IMR-90 (cell line): ENCODE measurements around the gene IL1RL1. TPM values are rescaled to one million over a fixed set of nuclear protein-coding genes. Genes with fewer than 3 reads are reported as not detected.

Experiments
- ATAC-seq: fragments of 200-7000 bp; cut with Tn5 transposase; 2 replicates; pipeline ENCODE4 v1.9.1; 2020; ENCODE audit warnings: low read depth, mild to moderate bottlenecking, moderate library complexity
- BruUV-seq: library from RNA; stranded (reverse); fragments of 400-500 nt; replicated peaks from 2 replicates; lab custom pipeline; 2021; lab: Mats Ljungman, UMichigan
- CTCF ChIA-PET: fragments of 300-600 bp; formaldehyde crosslinking; extraction: SDS; loops from one replicate; lab custom pipeline; 2021; ENCODE audit warnings: antibody characterized with exemption; lab: Yijun Ruan, JAX
- POLR2A ChIA-PET: fragments of 300-600 bp; sonication (Branson Sonifier 250); formaldehyde crosslinking; loops from one replicate; lab custom pipeline; 2022; ENCODE audit warnings: antibody characterized with exemption; ENCODE audit not compliant: unreplicated experiment; lab: Charles Lee
- DNase-seq: peaks from one replicate; pipeline ENCODE4 v3.0.0; 2013
- H2AFZ ChIP-seq: replicated peaks from 2 replicates; pipeline ENCODE3; 2013; ENCODE audit warnings: low read length, mild to moderate bottlenecking; ENCODE audit not compliant: poor library complexity
- H2AK5ac ChIP-seq: 2 replicates; pipeline ENCODE4 v1.6.1; 2013; ENCODE audit warnings: low read depth, low read length, inconsistent platforms
- H2AK9ac ChIP-seq: replicated peaks from 2 replicates; pipeline ENCODE3; 2013; ENCODE audit warnings: mild to moderate bottlenecking, low read depth, low read length, moderate library complexity; ENCODE audit not compliant: poor library complexity
- H2BK120ac ChIP-seq: 2 replicates; pipeline ENCODE4 v1.6.1; 2013; ENCODE audit warnings: low read depth, low read length, inconsistent platforms
- H2BK15ac ChIP-seq: 3 replicates; pipeline ENCODE4 v1.6.1; 2013; ENCODE audit warnings: low read depth, low read length, inconsistent platforms
- H2BK20ac ChIP-seq: 2 replicates; pipeline ENCODE4 v1.6.1; 2013; ENCODE audit warnings: low read depth, mild to moderate bottlenecking, inconsistent platforms, low read length, moderate library complexity
- H2BK5ac ChIP-seq: 2 replicates; pipeline ENCODE4 v1.6.1; 2013; ENCODE audit warnings: mild to moderate bottlenecking, low read depth, low read length, inconsistent platforms; ENCODE audit not compliant: poor library complexity, severe bottlenecking
- H3K14ac ChIP-seq: replicated peaks from 2 replicates; pipeline ENCODE4 v1.6.1; 2013; ENCODE audit warnings: low read depth, low read length, inconsistent platforms
- H3K18ac ChIP-seq: 2 replicates; pipeline ENCODE4 v1.6.1; 2013; ENCODE audit warnings: low read depth, low read length, control low read depth
- H3K23ac ChIP-seq: 2 replicates; pipeline ENCODE4 v1.6.1; 2013; ENCODE audit warnings: low read depth, low read length, inconsistent platforms
- H3K27ac ChIP-seq: 2 replicates; pipeline ENCODE4 v1.5.1; 2013; ENCODE audit warnings: mild to moderate bottlenecking, control low read depth, low read length; ENCODE audit not compliant: insufficient read depth
- H3K27me3 ChIP-seq: 2 replicates; pipeline ENCODE4 v1.6.1; 2013; ENCODE audit warnings: low read length; ENCODE audit not compliant: control insufficient read depth, insufficient read depth
- H3K36me3 ChIP-seq: 2 replicates; pipeline ENCODE4 v1.6.1; 2013; ENCODE audit warnings: low read length, mixed read lengths; ENCODE audit not compliant: control insufficient read depth, insufficient read depth
- H3K4ac ChIP-seq: 2 replicates; pipeline ENCODE4 v1.6.1; 2013; ENCODE audit warnings: low read depth, low read length, inconsistent platforms
- H3K4me1 ChIP-seq: 2 replicates; pipeline ENCODE4 v1.6.1; 2013; ENCODE audit warnings: low read length, mixed read lengths; ENCODE audit not compliant: control insufficient read depth, insufficient read depth
- H3K4me2 ChIP-seq: 2 replicates; pipeline ENCODE4 v1.6.1; 2013; ENCODE audit warnings: low read depth, mild to moderate bottlenecking, control low read depth, low read length, moderate library complexity
- H3K4me3 ChIP-seq: 2 replicates; pipeline ENCODE4 v1.5.1; 2013; ENCODE audit warnings: low read depth, mild to moderate bottlenecking, control low read depth, low read length, moderate library complexity; ENCODE audit not compliant: insufficient read depth
- H3K56ac ChIP-seq: 2 replicates; pipeline ENCODE4 v1.6.1; 2013; ENCODE audit warnings: low read length, inconsistent platforms; ENCODE audit not compliant: insufficient read depth; ENCODE audit errors: extremely low read depth
- H3K79me1 ChIP-seq, 2 experiments: 2 replicates each; pipeline ENCODE4 v1.6.1; 2013; ENCODE audit warnings: low read length in 2 of 2, inconsistent platforms in 1 of 2, low read depth in 1 of 2
- H3K9ac ChIP-seq: 2 replicates; pipeline ENCODE4 v1.6.1; 2013; ENCODE audit warnings: low read depth, low read length, control low read depth
- H3K9me1 ChIP-seq: 2 replicates; pipeline ENCODE4 v1.6.1; 2013; ENCODE audit warnings: low read length, inconsistent platforms; ENCODE audit not compliant: insufficient read depth
- H3K9me3 ChIP-seq: 2 replicates; pipeline ENCODE4 v1.6.1; 2013; ENCODE audit warnings: low read length; ENCODE audit not compliant: control insufficient read depth, insufficient read depth
- H4K20me1 ChIP-seq: 2 replicates; pipeline ENCODE4 v1.6.1; 2013; ENCODE audit warnings: low read length, inconsistent platforms; ENCODE audit not compliant: insufficient read depth
- H4K5ac ChIP-seq: 2 replicates; pipeline ENCODE4 v1.6.1; 2013; ENCODE audit warnings: mild to moderate bottlenecking, low read depth, low read length, control low read depth
- H4K8ac ChIP-seq, 2 experiments: 2 replicates each; pipeline ENCODE4 v1.6.1; 2013; ENCODE audit warnings: low read depth in 2 of 2, low read length in 2 of 2, control low read depth in 1 of 2, inconsistent platforms in 1 of 2
- H4K91ac ChIP-seq: 2 replicates; pipeline ENCODE4 v1.6.1; 2013; ENCODE audit warnings: low read depth, low read length, inconsistent platforms; ENCODE audit not compliant: insufficient read depth
- BHLHE40 ChIP-seq: fragments of 150-350 bp; IDR thresholded peaks from 2 replicates; pipeline ENCODE4 v1.6.1; 2016; ENCODE audit warnings: mild to moderate bottlenecking, low read depth, low read length
- CEBPB ChIP-seq: IDR thresholded peaks from 2 replicates; pipeline ENCODE4 v1.6.1; 2012; ENCODE audit warnings: low read depth, low read length, improper control_type of control experiment
- CHD1 ChIP-seq: IDR thresholded peaks from 2 replicates; pipeline ENCODE4 v1.6.1; 2012; ENCODE audit warnings: low read depth, low read length, improper control_type of control experiment
- CTCF ChIP-seq: conservative IDR thresholded peaks from 2 replicates; pipeline ENCODE4 v1.5.1; 2012; ENCODE audit warnings: mild to moderate bottlenecking, low read depth, low read length, improper control_type of control experiment
- ELK1 ChIP-seq: fragments of 150-350 bp; IDR thresholded peaks from 2 replicates; pipeline ENCODE4 v1.6.1; 2016; ENCODE audit warnings: low read depth, mild to moderate bottlenecking, low read length, moderate library complexity, borderline replicate concordance
- FOS ChIP-seq: fragments of 150-350 bp; IDR thresholded peaks from 2 replicates; pipeline ENCODE4 v1.6.1; 2016; ENCODE audit warnings: low read depth, low read length
- MAFK ChIP-seq: IDR thresholded peaks from 2 replicates; pipeline ENCODE4 v1.6.1; 2012; ENCODE audit warnings: low read depth, low read length, improper control_type of control experiment
- MAZ ChIP-seq: IDR thresholded peaks from 2 replicates; pipeline ENCODE4 v1.6.1; 2012; ENCODE audit warnings: low read depth, mild to moderate bottlenecking, low read length, improper control_type of control experiment, moderate library complexity, borderline replicate concordance
- MXI1 ChIP-seq: IDR thresholded peaks from 2 replicates; pipeline ENCODE4 v1.6.1; 2012; ENCODE audit warnings: low read depth, mild to moderate bottlenecking, low read length, moderate library complexity, borderline replicate concordance
- NFE2L2 ChIP-seq: fragments of 150-350 bp; IDR thresholded peaks from 2 replicates; pipeline ENCODE4 v1.6.1; 2016; ENCODE audit warnings: low read depth, mild to moderate bottlenecking, low read length
- POLR2A ChIP-seq: IDR thresholded peaks from 2 replicates; pipeline ENCODE4 v1.6.1; 2012; ENCODE audit warnings: mild to moderate bottlenecking, low read depth, low read length
- RAD21 ChIP-seq: IDR thresholded peaks from 2 replicates; pipeline ENCODE4 v1.6.1; 2012; ENCODE audit warnings: low read length, improper control_type of control experiment
- RCOR1 ChIP-seq: IDR thresholded peaks from 2 replicates; pipeline ENCODE4 v1.6.1; 2012; ENCODE audit warnings: mild to moderate bottlenecking, low read length, improper control_type of control experiment; ENCODE audit not compliant: insufficient replicate concordance
- RFX5 ChIP-seq: IDR thresholded peaks from 2 replicates; pipeline ENCODE4 v1.8.0; 2012; ENCODE audit warnings: low read depth, mild to moderate bottlenecking, low read length, moderate library complexity
- SMC3 ChIP-seq: fragments of 150-350 bp; IDR thresholded peaks from 2 replicates; pipeline ENCODE4 v1.6.1; 2016; ENCODE audit warnings: low read depth, mild to moderate bottlenecking, antibody characterized with exemption, low read length, moderate library complexity
- USF2 ChIP-seq: fragments of 150-350 bp; IDR thresholded peaks from 2 replicates; pipeline ENCODE4 v1.6.1; 2017; ENCODE audit warnings: mild to moderate bottlenecking, antibody characterized with exemption, low read length, low read depth
- WGBS, 2 experiments: methylation state at CpG; one replicate each; pipeline versions ENCODE4 v1.1.5 to v1.1.7; 2013; ENCODE audit warnings: missing lambda C conversion rate in 2 of 2; ENCODE audit not compliant: insufficient read length in 1 of 2; ENCODE audit errors: extremely low coverage in 2 of 2; 5-methylcytosine and 5-hydroxymethylcytosine counted together
- dilution Hi-C: fragments of 300-500 bp; cut with HindIII; formaldehyde crosslinking; loops from one replicate; pipeline ENCODE4 v1.14.3; 2018; ENCODE audit warnings: low sequenced_read_pairs; ENCODE audit not compliant: unreplicated experiment
- in situ Hi-C: fragments of 300-500 bp; cut with MboI; formaldehyde crosslinking; loops from 3 replicates; pipeline ENCODE4 v1.14.3; 2019; ENCODE audit warnings: low sequenced_read_pairs, inconsistent platforms, mixed read lengths
- intact Hi-C: fragments of 100-400 bp; cut with micrococcal nuclease; formaldehyde crosslinking; loops from 2 replicates; pipeline ENCODE4 v1.10.0; 2022
- polyA plus RNA-seq, 3 experiments: library from polyadenylated mRNA; depleted of rRNA; stranded (reverse); fragments of >200 nt; gene quantifications; 2 replicates each; pipeline ENCODE4 v1.2.3, GENCODE V29; 2012; ENCODE audit warnings: low replicate concordance in 1 of 3
- total RNA-seq: library from RNA; depleted of rRNA; stranded (reverse); fragments of >200 nt; gene quantifications from 2 replicates; pipeline ENCODE4 v1.2.3, GENCODE V29; 2012

The IL1RL1 gene
- total and polyA plus RNA-seq, 2 of the 4 experiments (the other 2 are of a cell fraction): under 0.01 to 0.14 TPM

- Histone ChIP-seq H3K4me3 (no peak overlapping the region), H3K4me1 (peaks cover 10% of the 10 kb centered on the region), H4K5ac (peak overlapping the region; percentile 29; the same call in 1 of the 2 replicates), H4K8ac (peak overlapping the region in 1 of 2 experiments; percentile 24; a peak in 1 of 4 replicates), H2BK20ac (0 out of 2 replicates have a peak overlapping the region, but pooled peaks have one; percentile 13), H3K27me3 (0 out of 2 replicates have a peak, but pooled peaks cover 3% of the 10 kb centered on the region), H3K79me1 (no peaks in the 10 kb centered on the region), H3K4ac (peak overlapping the region; percentile 65), H2AFZ (peak overlapping the region; percentile 24), H4K20me1 (no peaks in the 10 kb centered on the region), H2BK120ac (peak overlapping the region; percentile 73), H2BK15ac (peak overlapping the region; percentile 37; the same call in 1 of the 3 replicates), H3K23ac (no peak overlapping the region), H2BK5ac (peak overlapping the region; percentile 14), H2AK9ac (no peak overlapping the region), H3K36me3 (no peaks in the 10 kb centered on the region), H3K27ac (no peak overlapping the region), H3K56ac (no peak overlapping the region), H3K4me2 (no peak overlapping the region), H3K9me1 (peaks cover 4% of the 10 kb centered on the region), H2AK5ac (peak overlapping the region; percentile 84), H3K14ac (peak overlapping the region; percentile 5; the same call in 1 of the 2 replicates), H3K18ac (no peak overlapping the region; the same call in 1 of the 2 replicates), H4K91ac (peak overlapping the region; percentile 51), H3K9me3 (no peaks in the 10 kb centered on the region), H3K9ac (no peak overlapping the region)
- in situ Hi-C loops (no loop called here), dilution Hi-C loops (no loop called here), intact Hi-C loops (no loop called here)
- BruUV-seq: no TSS peak
- TF ChIP-seq RFX5 (no peak), POLR2A (no peak), CHD1 (no peak), MAZ (no peak), NFE2L2 (no peak), BHLHE40 (no peak), ELK1 (no peak), MAFK (no peak), FOS (no peak), MXI1 (no peak), CEBPB (no peak), RCOR1 (no peak), SMC3 (no peak), USF2 (no peak), CTCF (no peak), RAD21 (no peak)
- ATAC-seq (no peak; the same call in 1 of the 2 replicates), DNase-seq (peak; percentile 61)
- CTCF ChIA-PET: no interaction called here
- WGBS, 2 experiments: no CpG with 5 or more reads among the region's 3 CpGs
- POLR2A ChIA-PET: no interaction called here
These were observed 2.6 kb downstream of the IL1RL1 start for GRCh38 chr2:102313950-102314349.
